CD1c-positive myeloid dendritic cell (primary cell): ENCODE data around the gene PCDH19.

Experiments used
- DNase-seq: peaks from one replicate; pipeline ENCODE4 v3.0.0-alpha.2; 2016; ENCODE audit errors: extremely low spot score

Gene PCDH19

GRCh38 chrX:100407147-100407783 is 2.8 kb downstream of the PCDH19 start:
- no peak for DNase-seq

GRCh38 chrX:100405424-100405823 is 4.6 kb downstream of the PCDH19 start:
- DNase-seq = no peak

DNA sequence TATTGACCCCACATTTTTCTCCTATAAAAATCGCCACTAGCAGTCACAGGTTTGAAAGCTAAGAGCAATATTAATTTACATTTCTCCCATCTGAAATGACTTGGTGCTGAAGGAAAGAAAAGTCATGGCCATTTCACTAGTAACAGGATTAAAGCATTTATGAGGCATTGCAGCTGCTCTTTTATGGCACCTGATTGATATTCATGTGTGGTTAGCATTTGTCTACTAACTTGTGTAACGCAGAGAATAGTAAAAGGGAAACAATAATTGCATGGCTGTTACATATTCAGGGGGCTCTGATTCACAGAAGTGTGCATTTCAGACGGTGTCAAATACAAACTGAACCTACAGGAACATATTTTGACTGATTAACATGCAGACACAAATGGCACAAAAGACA is 5.2 kb downstream of the PCDH19 start:
- DNase-seq = no peak

- no peak for DNase-seq
Observed at GRCh38 chrX:100395781-100396180, 14.3 kb downstream of the PCDH19 start.

DNA sequence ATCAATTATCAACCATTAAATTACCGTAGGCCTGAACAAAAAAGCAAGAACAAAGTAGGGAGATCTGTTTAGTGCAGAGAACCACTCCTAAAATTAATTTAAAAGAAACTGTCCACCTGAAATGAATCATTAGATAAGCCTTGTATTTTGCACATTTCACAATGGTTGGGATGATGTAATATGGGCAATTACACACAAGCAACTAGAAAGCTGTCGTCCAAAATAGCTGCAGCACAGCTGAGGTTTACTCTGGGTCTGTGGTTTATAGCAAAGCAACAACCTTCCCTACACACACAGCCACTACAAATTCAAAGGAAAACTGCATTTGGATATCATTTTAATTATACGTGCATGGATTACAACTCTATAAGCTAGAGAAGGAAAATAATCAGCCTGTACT is 28.5 kb downstream of the PCDH19 start:
- DNase-seq = no peak

- no peak for DNase-seq
Observed at GRCh38 chrX:100379388-100379986, 30.6 kb downstream of the PCDH19 start.

GRCh38 chrX:100377826-100378225 is 32.2 kb downstream of the PCDH19 start:
- DNase-seq = no peak

GRCh38 chrX:100376576-100376975 is 33.5 kb downstream of the PCDH19 start:
- DNase-seq = no peak

DNA sequence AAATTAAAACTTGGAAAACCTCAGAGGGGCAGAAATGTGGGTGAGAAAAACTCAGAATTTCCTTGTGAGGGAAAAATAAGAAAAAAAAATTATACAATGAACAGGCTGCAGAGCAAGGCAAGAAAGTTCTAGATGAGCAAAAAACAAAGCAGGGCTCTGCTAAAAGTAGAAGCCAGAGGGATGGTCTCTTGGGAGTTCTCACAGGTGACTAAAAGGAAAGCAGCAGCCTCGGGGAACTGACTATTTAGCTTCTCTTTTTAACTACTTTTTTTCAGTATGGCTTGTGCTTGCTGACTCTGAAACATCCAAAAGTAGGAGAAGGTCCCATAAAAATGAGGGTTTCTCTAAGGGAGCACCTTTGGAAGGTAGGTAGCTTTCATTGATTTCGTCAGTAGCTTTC is 36.4 kb downstream of the PCDH19 start:
- no peak for DNase-seq

DNA sequence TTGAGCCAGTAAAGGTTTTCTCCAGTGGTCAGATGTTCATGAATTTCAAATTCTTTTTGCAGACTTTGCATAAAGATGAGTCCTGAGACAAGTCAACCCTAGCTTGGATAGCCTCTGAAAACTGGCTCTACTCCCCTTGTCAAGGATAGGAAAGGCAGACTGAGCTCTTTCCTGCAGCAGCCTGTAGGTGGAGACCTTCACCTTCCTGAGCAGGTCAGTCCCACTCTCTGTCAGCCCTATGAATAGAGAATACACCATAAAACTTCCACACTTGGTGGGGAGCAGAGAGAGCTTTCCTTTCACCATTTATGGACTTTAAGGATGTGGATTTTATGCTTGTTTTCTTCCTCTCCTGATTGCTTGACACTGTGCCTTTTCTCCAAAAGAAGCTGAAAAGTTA is 41.9 kb downstream of the PCDH19 start:
- DNase-seq = no peak

DNA sequence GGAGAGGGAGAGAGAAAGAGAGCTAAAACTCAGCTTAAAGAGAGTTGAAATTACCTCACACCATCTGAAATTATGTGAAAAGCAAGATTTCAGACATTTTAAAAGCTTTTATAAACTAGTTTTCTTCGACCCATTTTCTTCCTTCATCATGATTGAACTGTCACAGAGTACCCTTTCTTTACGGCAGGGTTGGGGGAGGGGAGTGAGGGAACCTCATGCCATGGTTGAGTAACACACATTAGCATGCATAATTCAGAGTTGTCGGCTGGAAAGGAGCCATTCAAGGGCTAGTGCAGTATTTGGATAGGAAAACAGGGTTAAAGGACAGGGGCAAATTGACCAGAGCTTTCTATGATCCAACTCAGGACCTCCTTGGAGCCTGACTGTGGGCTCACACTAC is 46.2 kb downstream of the PCDH19 start:
- DNase-seq = no peak

DNA sequence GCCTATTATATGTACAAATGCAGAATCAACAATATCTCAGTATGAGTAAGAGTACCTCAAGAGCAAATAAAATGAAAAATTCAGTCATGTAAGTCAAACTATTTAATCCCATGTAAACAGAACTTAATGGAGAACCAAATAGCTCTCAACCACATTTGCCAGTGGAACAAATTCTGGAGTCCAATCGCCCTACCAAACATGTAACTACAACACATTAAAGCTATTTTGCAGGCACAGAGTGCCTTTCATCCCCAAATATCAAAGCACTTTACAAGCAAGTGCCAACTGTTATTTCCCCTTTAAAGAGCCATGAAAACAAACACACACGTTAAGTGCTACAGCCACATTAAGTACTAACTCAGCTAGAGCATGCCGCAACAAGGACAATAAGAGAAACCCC is 51.3 kb downstream of the PCDH19 start:
- no peak for DNase-seq

DNA sequence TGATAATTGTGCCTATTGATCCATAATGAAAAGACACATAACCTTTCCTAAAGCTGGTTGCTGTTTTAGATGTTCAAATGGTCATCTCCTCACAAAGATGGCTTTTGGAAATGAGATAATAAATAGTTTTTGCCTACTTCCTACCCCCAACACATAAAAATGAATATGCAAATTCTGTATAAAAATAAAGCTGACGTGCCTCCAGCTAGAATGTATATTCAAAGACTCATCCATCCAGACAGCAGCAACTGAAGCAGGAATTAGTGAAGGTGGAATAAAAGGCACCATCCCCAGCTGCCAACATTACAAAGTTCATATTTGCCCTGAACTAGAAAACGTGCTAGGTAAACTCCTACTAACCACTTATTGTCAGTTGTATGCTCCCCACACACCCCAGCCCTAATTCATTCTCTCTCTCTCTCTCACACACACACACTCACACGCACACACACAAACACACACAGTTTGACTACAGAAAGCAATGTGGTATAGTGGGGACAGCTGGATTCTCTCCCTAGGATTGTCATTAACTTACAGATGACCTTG is 53.6 kb downstream of the PCDH19 start:
- no peak for DNase-seq

DNA sequence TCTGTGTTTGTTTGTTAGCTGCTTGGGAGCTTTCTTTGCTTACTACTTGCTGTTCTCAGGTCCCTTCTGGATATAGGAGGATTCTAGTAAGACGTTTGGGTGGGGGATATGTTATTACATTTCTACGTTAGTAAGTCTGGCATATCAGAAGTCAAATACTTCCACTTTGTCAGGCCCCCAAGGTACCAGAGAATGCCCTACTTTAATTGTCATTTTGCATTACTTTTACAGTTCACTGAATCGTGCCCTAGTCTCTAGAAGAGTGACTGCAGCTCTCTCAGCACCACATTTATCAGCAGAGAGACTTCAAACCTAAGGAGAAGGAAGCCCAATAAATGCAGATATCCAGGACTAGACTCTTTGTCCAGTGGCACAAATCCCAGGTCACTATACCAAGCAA is 54.4 kb downstream of the PCDH19 start:
- no peak for DNase-seq

DNA sequence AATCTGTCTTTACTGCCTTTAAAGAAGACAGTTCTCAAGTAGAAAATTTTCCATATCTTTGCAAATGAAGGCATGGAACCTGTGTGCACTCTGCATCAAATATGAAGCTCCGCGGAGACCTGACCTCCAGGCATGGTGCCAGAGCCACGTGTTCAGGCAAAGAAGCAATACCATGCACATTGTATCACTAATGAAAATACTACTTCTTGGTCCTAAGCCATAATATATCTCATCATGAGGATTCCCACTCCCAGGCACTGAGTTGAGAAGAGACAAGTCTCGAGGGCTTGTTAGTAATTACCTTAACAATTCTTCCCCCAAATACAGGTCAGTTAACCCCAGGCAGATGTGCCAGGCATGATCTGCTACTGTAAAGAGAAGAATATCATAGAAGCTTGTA is 56.7 kb downstream of the PCDH19 start:
- no peak for DNase-seq

DNA sequence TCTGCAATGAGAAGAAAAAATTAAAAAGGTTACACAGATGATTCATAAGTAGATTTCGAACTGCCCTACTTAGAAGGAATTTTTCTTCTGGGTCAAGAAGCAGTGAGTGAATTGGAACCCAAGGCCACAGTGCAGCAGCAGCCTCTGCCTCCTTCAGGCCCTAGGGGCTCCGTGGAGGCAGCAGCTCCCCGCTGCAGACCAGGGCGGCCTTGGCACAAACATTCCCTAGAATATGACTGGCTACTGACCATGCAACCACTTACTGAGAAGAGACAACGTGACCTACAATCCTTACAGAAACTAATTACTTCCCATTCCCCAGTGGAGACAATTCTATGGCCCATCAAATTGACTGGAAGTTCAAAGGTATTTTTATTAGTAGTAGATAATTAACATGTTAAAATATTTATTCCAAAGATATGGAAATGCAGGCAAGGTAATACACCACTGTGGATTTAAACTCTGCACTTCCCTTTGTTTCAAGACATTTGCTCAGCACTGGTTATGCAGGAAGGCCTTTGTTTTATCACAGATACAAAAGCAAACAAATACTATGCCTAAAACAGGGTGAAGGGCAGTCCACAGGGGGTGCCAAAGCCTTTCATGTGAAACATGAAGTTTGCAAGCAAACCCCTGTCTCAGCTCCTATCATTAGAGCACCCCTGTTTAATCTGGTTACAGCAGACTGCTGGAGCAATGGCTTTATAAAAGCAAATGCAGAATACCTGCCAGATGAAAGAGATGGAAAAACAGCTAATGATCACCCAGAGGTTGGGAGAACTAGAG is 59.2 kb downstream of the PCDH19 start:
- no peak for DNase-seq

GRCh38 chrX:100349391-100349790 is 60.7 kb downstream of the PCDH19 start:
- no peak for DNase-seq

DNA sequence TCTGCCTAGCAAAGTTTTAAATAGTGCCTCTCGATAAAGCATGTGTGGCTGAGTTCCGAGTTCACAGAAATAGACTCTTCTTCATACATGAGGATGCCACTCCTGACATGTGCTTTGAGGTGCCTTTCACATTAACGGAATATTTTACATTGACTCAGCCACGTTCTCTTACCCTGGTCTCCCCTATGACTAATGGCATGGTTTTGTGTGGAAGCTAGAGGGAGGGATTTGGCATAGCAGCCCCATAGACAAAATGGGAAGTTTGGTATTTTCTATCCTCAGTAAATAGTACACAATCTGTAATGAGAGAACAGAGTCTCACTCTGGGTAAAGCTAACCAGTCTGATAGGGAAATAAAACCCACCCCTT is 68.9 kb downstream of the PCDH19 start:
- no peak for DNase-seq

DNA sequence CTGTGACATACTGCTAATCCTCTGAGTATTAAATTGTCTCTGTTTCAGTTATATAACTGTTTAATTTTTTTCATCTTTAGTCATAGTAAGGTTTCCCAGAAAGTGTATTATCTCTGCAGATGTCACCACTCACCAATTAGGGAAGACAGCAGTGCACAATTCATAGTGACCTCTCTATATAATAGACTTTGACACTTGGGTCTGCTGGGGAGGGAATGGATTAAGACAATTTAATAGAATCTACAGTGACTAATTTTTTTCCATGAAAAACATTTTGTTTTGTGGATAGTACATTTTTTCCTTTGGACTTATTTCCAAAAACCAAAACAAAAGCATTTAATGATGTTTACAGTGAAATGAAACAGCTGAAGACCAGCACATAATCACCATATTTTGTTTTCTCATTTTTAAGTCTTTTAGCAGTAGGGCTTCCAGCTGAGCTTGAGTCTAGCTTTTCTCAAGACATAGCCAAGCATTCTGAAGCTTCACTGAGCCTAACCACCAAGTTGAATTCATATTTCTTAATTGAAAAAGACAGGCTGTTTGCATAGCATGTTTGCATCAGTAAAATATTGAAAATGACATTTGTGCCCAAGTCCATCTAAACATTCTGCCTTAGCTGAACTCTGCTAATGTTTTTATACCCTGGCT is 69.5 kb downstream of the PCDH19 start:
- DNase-seq = no peak

- DNase-seq = no peak
Observed at GRCh38 chrX:100328351-100328750, 81.7 kb downstream of the PCDH19 start.

DNA sequence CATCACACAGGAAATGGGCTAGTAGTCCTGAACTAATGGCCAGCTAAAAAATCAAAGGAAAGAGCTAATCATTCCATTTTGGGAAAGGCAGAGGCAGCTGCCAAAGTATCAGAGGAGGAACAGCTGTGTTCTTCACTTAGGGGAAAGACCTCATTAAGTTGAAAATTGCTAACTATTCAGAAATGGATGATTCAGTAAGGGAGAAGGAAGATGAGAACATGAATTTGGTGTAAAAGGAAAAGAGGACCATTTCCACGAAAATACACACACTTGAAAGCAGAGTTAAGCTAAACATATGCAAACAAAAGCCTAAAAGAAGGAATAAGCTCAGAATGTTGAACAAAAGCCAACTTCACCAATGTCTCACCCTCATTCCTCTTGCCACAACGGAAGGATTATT is 90.4 kb downstream of the PCDH19 start:
- no peak for DNase-seq

GRCh38 chrX:100316987-100317386 is 93.1 kb downstream of the PCDH19 start:
- DNase-seq = no peak

DNA sequence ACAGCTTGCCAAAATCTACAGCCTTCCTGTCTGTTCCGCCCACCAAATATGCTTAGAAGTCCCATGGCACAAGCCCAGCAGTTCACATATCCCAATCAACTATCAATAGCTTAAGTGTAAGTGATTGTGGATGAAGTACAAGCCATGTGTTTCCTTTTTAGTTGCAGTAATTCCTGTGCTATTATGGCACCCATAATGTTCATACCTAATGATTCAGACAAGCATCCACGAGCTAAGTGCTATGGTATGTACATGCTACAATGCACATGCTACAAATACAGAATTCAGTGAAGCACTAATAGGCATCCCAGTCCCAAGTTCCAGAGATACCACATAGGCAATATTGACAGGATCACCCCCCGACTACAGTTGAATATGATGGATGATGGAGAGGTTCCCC is 94.5 kb downstream of the PCDH19 start:
- DNase-seq = no peak
